ENCODE results near the gene TMEM134. TPM values are rescaled to one million over a fixed set of nuclear protein-coding genes. Genes with fewer than 3 reads are reported as not detected.

TMEM134 gene
- total and polyA plus RNA-seq, 10 of the 15 experiments (the other 5 are each of a cell fraction or from before 2014, with no cell fraction given), result 1.6 to 93.8 (median 27.8) TPM

DNA sequence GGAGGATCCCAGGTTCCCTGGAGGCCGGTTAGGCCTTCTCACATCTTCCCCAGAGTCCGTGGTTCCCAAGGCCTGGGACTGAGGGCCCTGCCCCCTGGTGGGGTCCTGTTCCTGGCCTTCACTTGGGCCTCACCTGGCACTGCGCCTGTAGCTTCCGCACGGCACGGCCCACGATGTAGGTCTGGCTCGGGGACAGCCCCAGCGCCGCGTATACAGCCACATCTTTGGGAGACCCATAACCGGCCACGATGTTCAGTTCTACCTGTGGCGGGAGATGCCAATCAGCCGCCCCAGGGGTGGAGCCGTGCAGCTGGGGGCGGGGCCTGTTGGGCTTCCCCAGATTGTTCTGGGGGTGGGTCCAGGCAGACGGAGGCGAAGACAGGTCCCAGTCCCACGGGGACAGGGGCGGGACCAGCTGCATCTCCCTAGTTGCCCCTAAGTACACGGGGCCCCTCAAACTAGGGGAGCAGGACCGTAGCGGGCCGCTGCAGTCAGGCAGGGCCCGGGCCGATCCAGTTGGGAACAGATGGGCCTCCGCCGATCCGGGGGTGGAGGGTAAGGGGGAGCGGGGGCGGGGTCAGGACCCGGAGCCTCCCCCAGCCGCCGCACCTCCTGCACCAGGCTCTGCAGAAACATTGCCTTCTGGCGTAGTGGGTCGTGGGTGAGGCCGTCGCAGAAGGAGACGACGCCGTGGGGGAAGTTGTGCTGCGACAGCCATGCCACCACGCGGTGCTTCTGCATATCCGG, 23.9 kb upstream of the TMEM134 start (continued):
- TF ChIP-seq, protein P1, sequence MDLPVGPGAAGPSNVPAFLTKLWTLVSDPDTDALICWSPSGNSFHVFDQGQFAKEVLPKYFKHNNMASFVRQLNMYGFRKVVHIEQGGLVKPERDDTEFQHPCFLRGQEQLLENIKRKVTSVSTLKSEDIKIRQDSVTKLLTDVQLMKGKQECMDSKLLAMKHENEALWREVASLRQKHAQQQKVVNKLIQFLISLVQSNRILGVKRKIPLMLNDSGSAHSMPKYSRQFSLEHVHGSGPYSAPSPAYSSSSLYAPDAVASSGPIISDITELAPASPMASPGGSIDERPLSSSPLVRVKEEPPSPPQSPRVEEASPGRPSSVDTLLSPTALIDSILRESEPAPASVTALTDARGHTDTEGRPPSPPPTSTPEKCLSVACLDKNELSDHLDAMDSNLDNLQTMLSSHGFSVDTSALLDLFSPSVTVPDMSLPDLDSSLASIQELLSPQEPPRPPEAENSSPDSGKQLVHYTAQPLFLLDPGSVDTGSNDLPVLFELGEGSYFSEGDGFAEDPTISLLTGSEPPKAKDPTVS (IDR thresholded peaks at IDR 0.05; ENCODE audit: low read depth, low read length), result no peak
- no peak for TF ChIP-seq BACH1 (IDR thresholded peaks at IDR 0.05; ENCODE audit: borderline replicate concordance)
- TF ChIP-seq KAT2A (conservative IDR thresholded peaks at IDR 0.05; ENCODE audit: control insufficient read depth, low read depth, low read length), result no peak
- TF ChIP-seq, protein P2, sequence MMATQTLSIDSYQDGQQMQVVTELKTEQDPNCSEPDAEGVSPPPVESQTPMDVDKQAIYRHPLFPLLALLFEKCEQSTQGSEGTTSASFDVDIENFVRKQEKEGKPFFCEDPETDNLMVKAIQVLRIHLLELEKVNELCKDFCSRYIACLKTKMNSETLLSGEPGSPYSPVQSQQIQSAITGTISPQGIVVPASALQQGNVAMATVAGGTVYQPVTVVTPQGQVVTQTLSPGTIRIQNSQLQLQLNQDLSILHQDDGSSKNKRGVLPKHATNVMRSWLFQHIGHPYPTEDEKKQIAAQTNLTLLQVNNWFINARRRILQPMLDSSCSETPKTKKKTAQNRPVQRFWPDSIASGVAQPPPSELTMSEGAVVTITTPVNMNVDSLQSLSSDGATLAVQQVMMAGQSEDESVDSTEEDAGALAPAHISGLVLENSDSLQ (IDR thresholded peaks at IDR 0.05), result peak; percentile 59

DNA sequence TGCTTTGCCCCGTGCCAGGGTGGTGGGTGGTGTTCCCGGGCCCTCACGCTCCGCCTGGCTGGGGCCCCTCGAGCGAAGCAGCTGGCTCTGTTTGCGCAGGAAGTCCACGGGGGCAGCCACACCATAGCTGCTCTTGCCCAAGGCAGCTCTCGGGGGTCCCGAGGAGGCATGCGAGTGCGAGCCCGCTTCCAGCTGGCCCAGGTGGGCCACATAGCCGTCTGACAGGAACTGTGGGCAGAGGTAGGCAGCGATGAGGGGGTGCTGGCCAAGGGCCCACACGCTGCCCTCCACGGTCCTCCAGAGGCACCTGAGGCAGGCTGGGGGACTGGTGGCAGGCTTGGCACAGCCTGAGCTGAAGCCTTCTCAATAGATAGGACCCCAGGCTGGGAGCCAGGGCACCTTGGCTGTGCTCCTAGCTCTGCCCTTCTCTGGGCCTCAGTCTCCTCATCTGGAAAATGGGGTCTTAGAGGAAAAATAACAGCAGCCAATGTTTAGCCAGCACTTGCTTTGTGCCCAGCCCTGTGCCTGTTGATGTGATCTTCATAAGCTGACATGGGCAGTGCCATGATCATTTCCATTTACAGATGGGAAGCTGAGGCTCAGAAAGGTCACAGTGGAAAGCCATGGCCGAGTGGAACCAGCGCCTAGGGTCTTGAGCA, 23.1 kb upstream of the TMEM134 start:
- Histone ChIP-seq H3K36me3 (ENCODE audit: control insufficient read depth in 2 of 2, insufficient read depth in 2 of 2, low read length in 1 of 2) (peaks cover 4 to 30% of the 10 kb centered on the region in 2 experiments; a peak in 3 of 4 replicates), H3K27ac (ENCODE audit: control insufficient read depth, insufficient read depth) (no peak overlapping the region), H3K4me2 (ENCODE audit: control insufficient read depth, insufficient read depth) (no peak overlapping the region), H3K27me3 (replicated peaks in 1 of 2; ENCODE audit: control insufficient read depth in 2 of 2, insufficient read depth in 2 of 2, low read length in 1 of 2) (no peaks in the 10 kb centered on the region), H2AFZ (ENCODE audit: control insufficient read depth, low read depth, low read length) (no peak overlapping the region), H3K4me3 (no peak overlapping the region), H3K4me1 (ENCODE audit: control insufficient read depth, insufficient read depth, low read length) (peaks cover 10% of the 10 kb centered on the region), H3K9me3 (replicated peaks; ENCODE audit: control insufficient read depth, insufficient read depth, low read length) (no peaks in the 10 kb centered on the region), H3K9ac (ENCODE audit: control insufficient read depth, insufficient read depth, low read length) (no peak overlapping the region), H4K20me1 (ENCODE audit: control insufficient read depth, insufficient read depth) (no peaks in the 10 kb centered on the region; the same call in 1 of the 2 replicates), H3K79me2 (ENCODE audit: control insufficient read depth, insufficient read depth, low read length) (peaks cover 3% of the 10 kb centered on the region)
- ChIA-PET SMC1A (ENCODE audit: uncharacterized antibody, unreplicated experiment) (no interaction called here), CTCF (interaction anchor here (1.2 kb wide), 1 partner anchor 13 kb away, joined by 5 read pairs; the partner anchor contains the start of gene PITPNM1), POLR2A (no interaction called here), RAD21 (ENCODE audit: unreplicated experiment) (interaction anchor here (0.8 kb wide), 1 partner anchor 91 kb away, joined by 4 read pairs; no protein-coding TSS in a partner anchor)
- no TSS peak for BruUV-seq (replicated peaks)
- in situ Hi-C loops (cut with MboI) (no loop called here), intact Hi-C loops (cut with micrococcal nuclease; ENCODE audit: unreplicated experiment) (no loop called here)
- TF ChIP-seq, protein P3, sequence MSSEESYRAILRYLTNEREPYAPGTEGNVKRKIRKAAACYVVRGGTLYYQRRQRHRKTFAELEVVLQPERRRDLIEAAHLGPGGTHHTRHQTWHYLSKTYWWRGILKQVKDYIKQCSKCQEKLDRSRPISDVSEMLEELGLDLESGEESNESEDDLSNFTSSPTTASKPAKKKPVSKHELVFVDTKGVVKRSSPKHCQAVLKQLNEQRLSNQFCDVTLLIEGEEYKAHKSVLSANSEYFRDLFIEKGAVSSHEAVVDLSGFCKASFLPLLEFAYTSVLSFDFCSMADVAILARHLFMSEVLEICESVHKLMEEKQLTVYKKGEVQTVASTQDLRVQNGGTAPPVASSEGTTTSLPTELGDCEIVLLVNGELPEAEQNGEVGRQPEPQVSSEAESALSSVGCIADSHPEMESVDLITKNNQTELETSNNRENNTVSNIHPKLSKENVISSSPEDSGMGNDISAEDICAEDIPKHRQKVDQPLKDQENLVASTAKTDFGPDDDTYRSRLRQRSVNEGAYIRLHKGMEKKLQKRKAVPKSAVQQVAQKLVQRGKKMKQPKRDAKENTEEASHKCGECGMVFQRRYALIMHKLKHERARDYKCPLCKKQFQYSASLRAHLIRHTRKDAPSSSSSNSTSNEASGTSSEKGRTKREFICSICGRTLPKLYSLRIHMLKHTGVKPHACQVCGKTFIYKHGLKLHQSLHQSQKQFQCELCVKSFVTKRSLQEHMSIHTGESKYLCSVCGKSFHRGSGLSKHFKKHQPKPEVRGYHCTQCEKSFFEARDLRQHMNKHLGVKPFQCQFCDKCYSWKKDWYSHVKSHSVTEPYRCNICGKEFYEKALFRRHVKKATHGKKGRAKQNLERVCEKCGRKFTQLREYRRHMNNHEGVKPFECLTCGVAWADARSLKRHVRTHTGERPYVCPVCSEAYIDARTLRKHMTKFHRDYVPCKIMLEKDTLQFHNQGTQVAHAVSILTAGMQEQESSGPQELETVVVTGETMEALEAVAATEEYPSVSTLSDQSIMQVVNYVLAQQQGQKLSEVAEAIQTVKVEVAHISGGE (CRISPR knock-in tag; IDR thresholded peaks at IDR 0.05), result no peak
- peak; percentile 40; the same call in 1 of the 2 replicates for TF ChIP-seq POLR2A (IDR thresholded peaks at IDR 0.05; ENCODE audit: low read depth, low read length)
- TF ChIP-seq HCFC1 (IDR thresholded peaks at IDR 0.05; ENCODE audit: low read length), result no peak
- ATAC-seq (no peak), DNase-seq (ENCODE audit: low read depth, low spot score) (no peak), FAIRE-seq (no peak)
- 76% methylated on average over 19 of the region's 19 CpGs for WGBS (ENCODE audit: insufficient coverage, insufficient replicate concordance, low lambda C conversion rate, missing lambda C conversion rate)

Data from GM12878 (cell line).